Testis (tissue), 2 donors: ENCODE measurements around the gene RBPJ.

Source experiments
- CTCF ChIP-seq, 3 experiments: fragments of 450-650 bp in 2 of 3; fragments of 200-600 bp in 1 of 3; sonication (generic) in 1 of 3; IDR thresholded peaks; one replicate each; pipeline ENCODE4 v1.5.1; 2016 to 2019; ENCODE audit warnings: antibody characterized with exemption in 3 of 3, mild to moderate bottlenecking in 2 of 3, moderate library complexity in 1 of 3
- POLR2A ChIP-seq: fragments of 450-650 bp; IDR thresholded peaks from one replicate; pipeline ENCODE4 v1.6.1; 2017; ENCODE audit warnings: antibody characterized with exemption, mild to moderate bottlenecking, moderate library complexity

GRCh38 chr4:26447378-26447777, 126.6 kb downstream of the RBPJ start:
- TF ChIP-seq CTCF (IDR thresholded peaks at IDR 0.05) = no peak
- TF ChIP-seq POLR2A = no peak
